Ishikawa (cell line): ENCODE data around the gene CMTM8.

Source experiments
- CEBPB ChIP-seq: IDR thresholded peaks from 2 replicates; pipeline ENCODE4 v1.6.1; 2012
- CREB1 ChIP-seq: IDR thresholded peaks from 2 replicates; pipeline ENCODE4 v1.6.1; 2012; ENCODE audit warnings: low read depth
- EGR1 ChIP-seq: IDR thresholded peaks from 2 replicates; pipeline ENCODE4 v1.6.1; 2012
- EP300 ChIP-seq: IDR thresholded peaks from 2 replicates; pipeline ENCODE4 v1.6.1; 2012; ENCODE audit warnings: borderline replicate concordance
- FOXM1 ChIP-seq: IDR thresholded peaks from 2 replicates; pipeline ENCODE4 v1.6.1; 2012; ENCODE audit warnings: low read depth, borderline replicate concordance
- NFIC ChIP-seq: IDR thresholded peaks from 2 replicates; pipeline ENCODE4 v1.6.1; 2012
- RAD21 ChIP-seq: IDR thresholded peaks from 2 replicates; pipeline ENCODE4 v1.6.1; 2012; ENCODE audit warnings: low read depth
- TAF1 ChIP-seq: IDR thresholded peaks from 2 replicates; pipeline ENCODE4 v1.6.1; 2012; ENCODE audit warnings: low read depth, mild to moderate bottlenecking
- TCF12 ChIP-seq: IDR thresholded peaks from 2 replicates; pipeline ENCODE4 v1.6.1; 2012; ENCODE audit warnings: low read depth
- TEAD4 ChIP-seq: IDR thresholded peaks from 2 replicates; pipeline ENCODE4 v1.6.1; 2012
- YY1 ChIP-seq: IDR thresholded peaks from 2 replicates; pipeline ENCODE4 v1.6.1; 2012; ENCODE audit warnings: low read depth
- ZBTB7A ChIP-seq: IDR thresholded peaks from 2 replicates; pipeline ENCODE4 v1.6.1; 2012; ENCODE audit warnings: low read depth
- TF ChIP-seq, protein P1 (sequence below): IDR thresholded peaks from 2 replicates; pipeline ENCODE4 v1.6.1; 2012
- TF ChIP-seq, protein P2 (sequence below): IDR thresholded peaks from 2 replicates; pipeline ENCODE4 v1.6.1; 2012; ENCODE audit warnings: low read depth, mild to moderate bottlenecking

DNA sequence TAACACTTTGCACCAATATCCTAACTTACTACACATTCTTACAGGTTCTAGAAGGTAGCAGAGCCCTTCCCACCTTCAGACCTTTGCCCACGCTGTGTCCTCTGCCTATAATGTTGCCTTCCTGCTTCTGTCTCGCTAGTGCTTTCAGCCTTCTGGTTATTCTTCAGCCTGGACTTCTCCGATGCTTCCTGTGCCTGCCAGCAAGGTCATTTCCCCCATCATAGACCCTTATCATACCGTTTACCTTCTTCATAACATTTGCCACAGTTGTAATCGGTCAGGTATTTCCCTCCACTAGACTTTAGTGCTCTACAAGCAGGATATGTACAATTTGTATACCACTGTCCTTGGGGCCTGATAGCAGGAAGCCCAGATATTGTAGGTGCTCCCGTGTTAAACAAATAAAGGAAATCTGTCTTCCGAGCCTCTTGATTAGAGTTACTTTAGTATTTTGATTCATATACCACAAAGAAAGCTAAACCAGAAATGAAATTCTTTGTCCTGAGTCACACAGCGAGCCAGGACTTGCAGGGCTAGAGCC, 117.3 kb downstream of the CMTM8 start:
- no peak for TF ChIP-seq CREB1
- TF ChIP-seq, protein P1, sequence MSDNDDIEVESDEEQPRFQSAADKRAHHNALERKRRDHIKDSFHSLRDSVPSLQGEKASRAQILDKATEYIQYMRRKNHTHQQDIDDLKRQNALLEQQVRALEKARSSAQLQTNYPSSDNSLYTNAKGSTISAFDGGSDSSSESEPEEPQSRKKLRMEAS, result no peak
- TF ChIP-seq EGR1, result no peak
- no peak for TF ChIP-seq TCF12
- no peak for TF ChIP-seq RAD21
- no peak for TF ChIP-seq EP300
- TF ChIP-seq NFIC, result no peak
- no peak for TF ChIP-seq YY1
- TF ChIP-seq, protein P2, sequence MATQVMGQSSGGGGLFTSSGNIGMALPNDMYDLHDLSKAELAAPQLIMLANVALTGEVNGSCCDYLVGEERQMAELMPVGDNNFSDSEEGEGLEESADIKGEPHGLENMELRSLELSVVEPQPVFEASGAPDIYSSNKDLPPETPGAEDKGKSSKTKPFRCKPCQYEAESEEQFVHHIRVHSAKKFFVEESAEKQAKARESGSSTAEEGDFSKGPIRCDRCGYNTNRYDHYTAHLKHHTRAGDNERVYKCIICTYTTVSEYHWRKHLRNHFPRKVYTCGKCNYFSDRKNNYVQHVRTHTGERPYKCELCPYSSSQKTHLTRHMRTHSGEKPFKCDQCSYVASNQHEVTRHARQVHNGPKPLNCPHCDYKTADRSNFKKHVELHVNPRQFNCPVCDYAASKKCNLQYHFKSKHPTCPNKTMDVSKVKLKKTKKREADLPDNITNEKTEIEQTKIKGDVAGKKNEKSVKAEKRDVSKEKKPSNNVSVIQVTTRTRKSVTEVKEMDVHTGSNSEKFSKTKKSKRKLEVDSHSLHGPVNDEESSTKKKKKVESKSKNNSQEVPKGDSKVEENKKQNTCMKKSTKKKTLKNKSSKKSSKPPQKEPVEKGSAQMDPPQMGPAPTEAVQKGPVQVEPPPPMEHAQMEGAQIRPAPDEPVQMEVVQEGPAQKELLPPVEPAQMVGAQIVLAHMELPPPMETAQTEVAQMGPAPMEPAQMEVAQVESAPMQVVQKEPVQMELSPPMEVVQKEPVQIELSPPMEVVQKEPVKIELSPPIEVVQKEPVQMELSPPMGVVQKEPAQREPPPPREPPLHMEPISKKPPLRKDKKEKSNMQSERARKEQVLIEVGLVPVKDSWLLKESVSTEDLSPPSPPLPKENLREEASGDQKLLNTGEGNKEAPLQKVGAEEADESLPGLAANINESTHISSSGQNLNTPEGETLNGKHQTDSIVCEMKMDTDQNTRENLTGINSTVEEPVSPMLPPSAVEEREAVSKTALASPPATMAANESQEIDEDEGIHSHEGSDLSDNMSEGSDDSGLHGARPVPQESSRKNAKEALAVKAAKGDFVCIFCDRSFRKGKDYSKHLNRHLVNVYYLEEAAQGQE, result no peak
- no peak for TF ChIP-seq TEAD4
- no peak for TF ChIP-seq CEBPB
- TF ChIP-seq ZBTB7A, result no peak
- TF ChIP-seq TAF1, result no peak
- TF ChIP-seq FOXM1, result no peak
